ENCODE measurements around the gene RPA1. TPM values are rescaled to one million over a fixed set of nuclear protein-coding genes. Genes with fewer than 3 reads are reported as not detected.

The RPA1 gene
- total RNA-seq, 1 donor from 2014 or later: 68.8 TPM

DNA sequence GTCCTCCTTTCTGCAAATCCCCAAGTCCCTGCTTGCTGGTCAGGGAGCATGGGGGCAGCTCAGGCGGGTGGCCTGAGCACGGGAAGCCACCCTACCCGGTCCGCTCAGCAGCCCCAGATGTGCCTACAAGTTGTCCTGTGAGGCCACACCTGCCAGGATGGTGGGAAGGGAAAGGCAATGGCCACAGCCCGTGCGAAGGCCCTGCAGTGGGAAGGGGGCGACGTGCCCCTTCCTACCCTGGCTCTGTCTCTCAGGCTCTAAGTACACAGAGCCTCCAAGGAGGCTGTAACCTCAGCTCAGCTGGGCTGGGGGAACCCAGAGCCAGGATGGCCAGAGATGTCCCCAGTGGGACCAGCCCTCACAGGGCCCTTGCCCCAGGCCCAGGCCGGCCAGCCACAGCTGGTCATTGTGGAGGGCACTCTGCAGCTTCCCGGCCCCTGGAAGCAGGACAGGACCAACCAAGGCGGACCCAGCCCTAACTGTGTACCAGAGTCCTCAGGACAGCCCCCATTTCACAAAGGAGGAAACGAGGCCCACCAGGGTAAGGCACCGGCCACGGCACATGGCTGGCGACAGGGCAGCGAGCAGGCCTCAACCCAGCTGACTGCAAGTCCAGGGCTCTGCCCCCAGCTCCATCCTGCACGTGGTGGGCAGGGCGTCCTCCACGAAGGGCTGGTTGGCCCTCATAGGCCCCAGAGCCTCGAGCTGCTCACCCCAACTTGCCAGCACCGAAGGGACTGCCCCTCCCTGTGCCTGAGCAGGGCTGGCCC lies 113.0 kb downstream of the RPA1 start:
- Mint-ChIP-seq H3K4me1 (ENCODE audit: low read depth, unreplicated experiment) (no peaks in the 10 kb centered on the region), H3K27me3 (ENCODE audit: low read depth, unreplicated experiment) (peaks cover 6% of the 10 kb centered on the region), H3K27ac (ENCODE audit: unreplicated experiment) (no peak overlapping the region), H3K36me3 (ENCODE audit: low read depth, unreplicated experiment) (no peaks in the 10 kb centered on the region), H3K9me3 (ENCODE audit: unreplicated experiment) (peaks cover 2% of the 10 kb centered on the region), H3K4me3 (ENCODE audit: unreplicated experiment) (no peak overlapping the region)
- Histone ChIP-seq H3K36me3 (ENCODE audit: insufficient read depth, low read length) (no peaks in the 10 kb centered on the region), H3K27me3 (ENCODE audit: insufficient read depth, low read length) (peaks cover 7% of the 10 kb centered on the region), H2AFZ (ENCODE audit: low read depth, low read length) (no peak overlapping the region), H3K9me3 (ENCODE audit: insufficient read depth, low read depth, low read length) (no peaks in the 10 kb centered on the region), H3K4me2 (ENCODE audit: low read length) (no peak overlapping the region), H3K27ac (ENCODE audit: low read depth, low read length) (no peak overlapping the region), H3K4me1 (ENCODE audit: insufficient read depth, low read length) (no peaks in the 10 kb centered on the region), H3K9ac (ENCODE audit: low read length) (no peak overlapping the region), H3K79me2 (ENCODE audit: insufficient read depth, low read length) (no peaks in the 10 kb centered on the region), H4K20me1 (ENCODE audit: insufficient read depth, low read length) (no peaks in the 10 kb centered on the region), H3K4me3 (ENCODE audit: insufficient read depth, low read depth, low read length) (no peak overlapping the region)
- DNase-seq (ENCODE audit: low read depth): no peak
- no peak for FAIRE-seq
- TF ChIP-seq, protein P1, sequence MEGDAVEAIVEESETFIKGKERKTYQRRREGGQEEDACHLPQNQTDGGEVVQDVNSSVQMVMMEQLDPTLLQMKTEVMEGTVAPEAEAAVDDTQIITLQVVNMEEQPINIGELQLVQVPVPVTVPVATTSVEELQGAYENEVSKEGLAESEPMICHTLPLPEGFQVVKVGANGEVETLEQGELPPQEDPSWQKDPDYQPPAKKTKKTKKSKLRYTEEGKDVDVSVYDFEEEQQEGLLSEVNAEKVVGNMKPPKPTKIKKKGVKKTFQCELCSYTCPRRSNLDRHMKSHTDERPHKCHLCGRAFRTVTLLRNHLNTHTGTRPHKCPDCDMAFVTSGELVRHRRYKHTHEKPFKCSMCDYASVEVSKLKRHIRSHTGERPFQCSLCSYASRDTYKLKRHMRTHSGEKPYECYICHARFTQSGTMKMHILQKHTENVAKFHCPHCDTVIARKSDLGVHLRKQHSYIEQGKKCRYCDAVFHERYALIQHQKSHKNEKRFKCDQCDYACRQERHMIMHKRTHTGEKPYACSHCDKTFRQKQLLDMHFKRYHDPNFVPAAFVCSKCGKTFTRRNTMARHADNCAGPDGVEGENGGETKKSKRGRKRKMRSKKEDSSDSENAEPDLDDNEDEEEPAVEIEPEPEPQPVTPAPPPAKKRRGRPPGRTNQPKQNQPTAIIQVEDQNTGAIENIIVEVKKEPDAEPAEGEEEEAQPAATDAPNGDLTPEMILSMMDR (IDR thresholded peaks at IDR 0.05; ENCODE audit: insufficient read depth, low read depth, low read length): no peak
- TF ChIP-seq EZH2 (IDR thresholded peaks at IDR 0.05; ENCODE audit: insufficient read depth, low read length): no peak

DNA sequence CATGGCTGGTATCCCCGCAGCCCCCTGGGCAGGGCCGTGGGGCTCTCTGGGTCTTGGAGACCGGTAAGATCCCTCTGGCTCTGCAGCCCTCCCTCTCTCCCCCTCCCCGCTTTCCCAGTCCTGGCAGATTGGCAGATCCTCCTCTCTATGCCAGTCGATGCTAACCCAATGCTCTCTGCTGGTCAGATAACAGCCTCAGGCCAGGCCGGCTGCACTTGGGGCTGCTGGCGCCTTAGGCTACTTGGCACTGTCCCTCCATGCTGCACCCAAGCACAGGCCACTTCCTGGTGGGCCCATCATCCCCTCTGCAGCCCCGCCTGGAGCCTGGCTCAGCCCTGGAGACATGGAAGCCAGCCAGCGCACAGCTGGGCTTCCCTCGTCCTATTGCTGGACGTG lies 113.6 kb downstream of the RPA1 start:
- H2AFZ ChIP-seq (ENCODE audit: low read depth, low read length): no peak overlapping the region
- TF ChIP-seq EZH2 (IDR thresholded peaks at IDR 0.05; ENCODE audit: insufficient read depth, low read length): no peak
- TF ChIP-seq, protein P1 (IDR thresholded peaks at IDR 0.05; ENCODE audit: insufficient read depth, low read depth, low read length): no peak
- no peaks in the 10 kb centered on the region for H3K36me3 ChIP-seq (ENCODE audit: insufficient read depth, low read length)
- no peaks in the 10 kb centered on the region for H3K4me1 Mint-ChIP-seq (ENCODE audit: low read depth, unreplicated experiment)
- H3K4me1 ChIP-seq (ENCODE audit: insufficient read depth, low read length): no peaks in the 10 kb centered on the region
- no peak overlapping the region for H3K27ac ChIP-seq (ENCODE audit: low read depth, low read length)
- peaks cover 8% of the 10 kb centered on the region for H3K27me3 ChIP-seq (ENCODE audit: insufficient read depth, low read length)
- H3K9ac ChIP-seq (ENCODE audit: low read length): no peak overlapping the region
- no peak overlapping the region for H3K4me3 ChIP-seq (ENCODE audit: insufficient read depth, low read depth, low read length)
- no peaks in the 10 kb centered on the region for H3K79me2 ChIP-seq (ENCODE audit: insufficient read depth, low read length)
- no peak overlapping the region for H3K27ac Mint-ChIP-seq (ENCODE audit: unreplicated experiment)
- no peaks in the 10 kb centered on the region for H3K36me3 Mint-ChIP-seq (ENCODE audit: low read depth, unreplicated experiment)
- H3K27me3 Mint-ChIP-seq (ENCODE audit: low read depth, unreplicated experiment): peaks cover 8% of the 10 kb centered on the region
- peaks cover 2% of the 10 kb centered on the region for H3K9me3 Mint-ChIP-seq (ENCODE audit: unreplicated experiment)
- DNase-seq (ENCODE audit: low read depth): no peak
- no peak for FAIRE-seq
- no peak overlapping the region for H3K4me2 ChIP-seq (ENCODE audit: low read length)
- no peaks in the 10 kb centered on the region for H3K9me3 ChIP-seq (ENCODE audit: insufficient read depth, low read depth, low read length)
- H3K4me3 Mint-ChIP-seq (ENCODE audit: unreplicated experiment): no peak overlapping the region
- H4K20me1 ChIP-seq (ENCODE audit: insufficient read depth, low read length): no peaks in the 10 kb centered on the region

DNA sequence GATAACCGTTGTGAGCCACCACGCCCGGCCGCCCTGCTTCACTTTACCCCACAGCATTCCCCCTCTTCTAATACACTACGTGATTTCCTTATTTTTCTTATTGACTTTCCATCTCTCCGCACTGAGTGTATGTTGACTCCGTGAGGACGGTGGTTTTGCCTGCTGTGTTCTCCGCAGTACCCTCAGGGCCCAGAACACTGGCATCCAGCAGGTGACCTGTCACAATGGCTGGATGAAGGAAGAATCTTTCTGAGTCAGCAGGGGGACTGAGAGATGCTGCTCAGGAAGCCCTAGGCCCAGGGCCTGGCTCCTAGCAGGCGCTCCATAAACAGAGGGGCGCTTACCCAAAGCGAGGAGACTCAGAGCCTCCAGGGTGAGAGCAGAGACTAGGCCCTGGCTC lies 115.8 kb downstream of the RPA1 start:
- Mint-ChIP-seq H3K9me3 (ENCODE audit: unreplicated experiment) (no peaks in the 10 kb centered on the region), H3K4me3 (ENCODE audit: unreplicated experiment) (no peak overlapping the region), H3K27me3 (ENCODE audit: low read depth, unreplicated experiment) (peaks cover 15% of the 10 kb centered on the region), H3K4me1 (ENCODE audit: low read depth, unreplicated experiment) (no peaks in the 10 kb centered on the region), H3K27ac (ENCODE audit: unreplicated experiment) (no peak overlapping the region), H3K36me3 (ENCODE audit: low read depth, unreplicated experiment) (no peaks in the 10 kb centered on the region)
- no peaks in the 10 kb centered on the region for H3K9me3 ChIP-seq (ENCODE audit: insufficient read depth, low read depth, low read length)
- no peaks in the 10 kb centered on the region for H3K36me3 ChIP-seq (ENCODE audit: insufficient read depth, low read length)
- no peak overlapping the region for H3K9ac ChIP-seq (ENCODE audit: low read length)
- DNase-seq (ENCODE audit: low read depth): no peak
- H3K27ac ChIP-seq (ENCODE audit: low read depth, low read length): no peak overlapping the region
- TF ChIP-seq, protein P1 (IDR thresholded peaks at IDR 0.05; ENCODE audit: insufficient read depth, low read depth, low read length): no peak
- no peak for TF ChIP-seq EZH2 (IDR thresholded peaks at IDR 0.05; ENCODE audit: insufficient read depth, low read length)
- no peaks in the 10 kb centered on the region for H3K4me1 ChIP-seq (ENCODE audit: insufficient read depth, low read length)
- H2AFZ ChIP-seq (ENCODE audit: low read depth, low read length): no peak overlapping the region
- H3K27me3 ChIP-seq (ENCODE audit: insufficient read depth, low read length): peaks cover 8% of the 10 kb centered on the region
- no peak overlapping the region for H3K4me3 ChIP-seq (ENCODE audit: insufficient read depth, low read depth, low read length)
- no peak overlapping the region for H3K4me2 ChIP-seq (ENCODE audit: low read length)
- no peaks in the 10 kb centered on the region for H4K20me1 ChIP-seq (ENCODE audit: insufficient read depth, low read length)
- FAIRE-seq: no peak
- H3K79me2 ChIP-seq (ENCODE audit: insufficient read depth, low read length): no peaks in the 10 kb centered on the region

Measured in astrocyte (in vitro differentiated cells and primary cell).